ENCODE measurements around the gene PLSCR2.

- no peak for TF ChIP-seq CTCF (IDR thresholded peaks at IDR 0.05; ENCODE audit: low read depth, low read length)
- no peak for TF ChIP-seq EZH2phosphoT487 (IDR thresholded peaks at IDR 0.05; ENCODE audit: low read depth)
Observed at GRCh38 chr3:146473726-146474125, 4.4 kb upstream of the PLSCR2 start.
